WTC11 (cell line): ENCODE data around the gene CACNA2D4. TPM values are rescaled to one million over a fixed set of nuclear protein-coding genes. Genes with fewer than 3 reads are reported as not detected.

Source experiments
- ATAC-seq: fragments of 200-7000 bp; cut with Tn5 transposase; 2 replicates; pipeline ENCODE4 v1.10.0; 2021; ENCODE audit warnings: mild to moderate bottlenecking, moderate library complexity
- CTCF ChIA-PET: fragments of 300-600 bp; sonication (Branson Sonifier 250); formaldehyde crosslinking; loops from one replicate; lab custom pipeline; 2021; ENCODE audit warnings: antibody characterized with exemption; lab: Charles Lee
- POLR2A ChIA-PET: fragments of 350-600 bp; sonication (Branson Sonifier 250); formaldehyde crosslinking; loops from one replicate; lab custom pipeline; 2021; ENCODE audit warnings: antibody characterized with exemption; lab: Charles Lee
- DNase-seq: peaks from one replicate; pipeline ENCODE4 v3.0.0; 2021; ENCODE audit warnings: low spot score
- H3K27ac Mint-ChIP-seq: 2 replicates; pipeline ENCODE4 v1.8.0; 2021; ENCODE audit warnings: mixed read lengths
- H3K27me3 Mint-ChIP-seq: 2 replicates; pipeline ENCODE4 v1.8.0; 2021; ENCODE audit warnings: low read depth, mild to moderate bottlenecking, moderate library complexity, mixed read lengths
- H3K36me3 Mint-ChIP-seq: 2 replicates; pipeline ENCODE4 v1.8.0; 2021; ENCODE audit warnings: mixed read lengths
- H3K4me1 Mint-ChIP-seq: 2 replicates; pipeline ENCODE4 v1.8.0; 2022; ENCODE audit warnings: mixed read lengths
- H3K4me3 Mint-ChIP-seq: 2 replicates; pipeline ENCODE4 v1.8.0; 2021; ENCODE audit warnings: mild to moderate bottlenecking, moderate library complexity, mixed read lengths
- H3K9me3 Mint-ChIP-seq: 2 replicates; pipeline ENCODE4 v1.8.0; 2021; ENCODE audit warnings: mixed read lengths
- AFF4 ChIP-seq: sonication (generic); formaldehyde crosslinking; IDR thresholded peaks from 2 replicates; pipeline ENCODE4 v1.8.1; 2023; ENCODE audit warnings: mild to moderate bottlenecking, missing genetic modification reagents, borderline replicate concordance
- ELF4 ChIP-seq: sonication (generic); formaldehyde crosslinking; IDR thresholded peaks from 2 replicates; pipeline ENCODE4 v1.8.1; 2022; ENCODE audit warnings: low read depth, mild to moderate bottlenecking, moderate library complexity, missing genetic modification reagents
- FOXK1 ChIP-seq: sonication (generic); formaldehyde crosslinking; IDR thresholded peaks from 2 replicates; pipeline ENCODE4 v1.8.0; 2022; ENCODE audit warnings: mild to moderate bottlenecking, moderate library complexity, missing genetic modification reagents
- GRHL2 ChIP-seq: fragments of 250-450 bp; sonication (Bioruptor Pico); IDR thresholded peaks from 2 replicates; pipeline ENCODE4 v1.8.0; 2022; ENCODE audit warnings: mild to moderate bottlenecking, moderate library complexity; ENCODE audit not compliant: insufficient replicate concordance, severe bottlenecking
- HMGXB4 ChIP-seq: sonication (generic); formaldehyde crosslinking; IDR thresholded peaks from 2 replicates; pipeline ENCODE4 v1.8.1; 2023; ENCODE audit warnings: mild to moderate bottlenecking, moderate library complexity, missing genetic modification reagents
- JUN ChIP-seq: sonication (generic); formaldehyde crosslinking; IDR thresholded peaks from 2 replicates; pipeline ENCODE4 v1.8.0; 2023; ENCODE audit warnings: mild to moderate bottlenecking, missing genetic modification reagents
- MXD4 ChIP-seq: fragments of 250-450 bp; sonication (Bioruptor Pico); IDR thresholded peaks from 2 replicates; pipeline ENCODE4 v1.8.0; 2021; ENCODE audit warnings: mild to moderate bottlenecking, moderate library complexity, borderline replicate concordance
- RELA ChIP-seq: sonication (generic); formaldehyde crosslinking; IDR thresholded peaks from 2 replicates; pipeline ENCODE4 v1.8.1; 2022; ENCODE audit warnings: missing genetic modification reagents, mild to moderate bottlenecking, borderline replicate concordance
- TCF7 ChIP-seq: sonication (generic); formaldehyde crosslinking; IDR thresholded peaks from 2 replicates; pipeline ENCODE4 v1.8.0; 2022; ENCODE audit warnings: mild to moderate bottlenecking, low read depth, missing genetic modification reagents, moderate library complexity
- ZNF423 ChIP-seq: fragments of 250-450 bp; sonication (Bioruptor Pico); IDR thresholded peaks from 2 replicates; pipeline ENCODE4 v2.1.2; 2022; ENCODE audit warnings: mild to moderate bottlenecking, moderate library complexity
- ZNF512 ChIP-seq: sonication (generic); formaldehyde crosslinking; IDR thresholded peaks from 2 replicates; pipeline ENCODE4 v1.8.1; 2022; ENCODE audit warnings: missing genetic modification reagents, borderline replicate concordance
- ZNF532 ChIP-seq: fragments of 250-450 bp; sonication (Bioruptor Pico); IDR thresholded peaks from 2 replicates; pipeline ENCODE4 v1.9.0; 2021; ENCODE audit warnings: mild to moderate bottlenecking, borderline replicate concordance
- total RNA-seq: library from RNA; stranded (reverse); gene quantifications from 3 replicates; pipeline ENCODE4 v1.2.3, GENCODE V29; 2021
- TF ChIP-seq, protein P1 (sequence below): sonication (generic); formaldehyde crosslinking; IDR thresholded peaks from 2 replicates; pipeline ENCODE4 v1.8.1; 2022; ENCODE audit warnings: mild to moderate bottlenecking, moderate library complexity, missing genetic modification reagents
- TF ChIP-seq, protein P2 (sequence below): sonication (generic); formaldehyde crosslinking; IDR thresholded peaks from 2 replicates; pipeline ENCODE4 v1.8.0; 2022; ENCODE audit warnings: mild to moderate bottlenecking, missing genetic modification reagents
- TF ChIP-seq, protein P3 (sequence below): sonication (generic); formaldehyde crosslinking; conservative IDR thresholded peaks from 2 replicates; pipeline ENCODE4 v1.8.1; 2022; ENCODE audit warnings: mild to moderate bottlenecking, missing genetic modification reagents

CACNA2D4 gene
- total RNA-seq, 1 experiment from 2014 or later, result 0.04 TPM

DNA sequence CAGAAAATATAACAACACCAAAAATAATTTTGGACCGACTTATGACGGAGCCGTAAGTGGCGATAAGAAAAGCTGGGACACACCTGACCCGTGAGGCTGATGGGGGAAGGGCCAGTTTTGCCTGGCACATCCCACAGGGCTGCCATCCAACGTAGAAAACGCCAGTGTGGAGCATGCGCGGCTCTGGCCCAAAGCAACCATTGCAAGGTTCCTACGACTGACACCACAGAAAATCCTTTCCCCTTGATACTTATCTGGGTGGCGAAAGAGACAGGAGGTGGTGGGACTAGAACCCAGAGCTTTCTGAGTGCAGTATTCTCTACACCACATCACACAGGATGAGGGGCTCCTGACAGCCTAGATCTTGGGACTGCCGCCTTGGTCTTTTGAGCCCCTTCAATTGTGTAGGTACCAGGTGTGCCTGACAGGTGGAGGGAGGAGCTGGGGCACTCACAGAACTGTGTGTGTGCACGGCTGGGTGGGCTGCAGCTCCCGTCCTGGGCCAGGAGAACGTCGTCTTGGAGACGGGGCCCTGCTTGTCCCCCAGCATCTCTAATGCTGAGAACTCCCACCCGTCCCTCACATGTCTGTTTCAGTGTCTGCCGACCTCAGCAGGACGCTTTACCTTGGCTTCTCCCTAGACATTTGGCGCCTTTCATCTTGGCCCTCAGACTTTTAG is 17.4 kb upstream of the CACNA2D4 start (continued):
- no peak for TF ChIP-seq ZNF512
- TF ChIP-seq RELA (CRISPR knock-in tag), result no peak
- TF ChIP-seq TCF7, result no peak

DNA sequence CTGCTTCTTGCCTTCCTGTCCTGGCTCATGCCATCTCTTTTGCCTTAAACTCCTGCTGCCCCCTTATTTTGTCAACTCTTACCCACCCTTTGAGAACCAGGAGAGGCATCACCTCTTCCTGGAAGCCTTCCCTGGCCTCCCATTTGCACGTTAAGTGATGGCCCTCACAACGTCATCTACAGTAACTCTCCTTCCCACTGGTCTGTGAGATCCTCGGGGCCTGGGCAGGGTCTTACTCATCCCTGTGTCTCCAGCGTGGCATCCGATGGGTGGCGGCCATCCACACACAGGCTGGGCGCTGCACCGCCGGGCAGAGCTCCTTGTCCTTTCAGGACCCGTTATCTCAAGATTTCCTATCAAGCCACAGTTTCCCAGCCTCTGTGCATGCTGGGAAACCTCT is 16.8 kb upstream of the CACNA2D4 start:
- Mint-ChIP-seq H3K9me3 (no peaks in the 10 kb centered on the region), H3K27me3 (no peaks in the 10 kb centered on the region), H3K36me3 (no peaks in the 10 kb centered on the region), H3K4me3 (no peak overlapping the region), H3K4me1 (peaks cover 4% of the 10 kb centered on the region), H3K27ac (peak overlapping the region; percentile 47; the same call in 1 of the 2 replicates)
- POLR2A ChIA-PET, result no interaction called here
- ATAC-seq (no peak), DNase-seq (no peak)
- TF ChIP-seq ZNF423 (CRISPR knock-in tag) (no peak), JUN (CRISPR knock-in tag) (no peak), GRHL2 (no peak), ZNF532 (no peak), ELF4 (CRISPR knock-in tag) (no peak), HMGXB4 (CRISPR knock-in tag) (no peak), MXD4 (CRISPR knock-in tag) (no peak), AFF4 (no peak), FOXK1 (CRISPR knock-in tag) (no peak)
- TF ChIP-seq, protein P1, sequence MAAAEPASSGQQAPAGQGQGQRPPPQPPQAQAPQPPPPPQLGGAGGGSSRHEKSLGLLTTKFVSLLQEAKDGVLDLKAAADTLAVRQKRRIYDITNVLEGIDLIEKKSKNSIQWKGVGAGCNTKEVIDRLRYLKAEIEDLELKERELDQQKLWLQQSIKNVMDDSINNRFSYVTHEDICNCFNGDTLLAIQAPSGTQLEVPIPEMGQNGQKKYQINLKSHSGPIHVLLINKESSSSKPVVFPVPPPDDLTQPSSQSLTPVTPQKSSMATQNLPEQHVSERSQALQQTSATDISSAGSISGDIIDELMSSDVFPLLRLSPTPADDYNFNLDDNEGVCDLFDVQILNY (CRISPR knock-in tag), result no peak
- TF ChIP-seq, protein P2, sequence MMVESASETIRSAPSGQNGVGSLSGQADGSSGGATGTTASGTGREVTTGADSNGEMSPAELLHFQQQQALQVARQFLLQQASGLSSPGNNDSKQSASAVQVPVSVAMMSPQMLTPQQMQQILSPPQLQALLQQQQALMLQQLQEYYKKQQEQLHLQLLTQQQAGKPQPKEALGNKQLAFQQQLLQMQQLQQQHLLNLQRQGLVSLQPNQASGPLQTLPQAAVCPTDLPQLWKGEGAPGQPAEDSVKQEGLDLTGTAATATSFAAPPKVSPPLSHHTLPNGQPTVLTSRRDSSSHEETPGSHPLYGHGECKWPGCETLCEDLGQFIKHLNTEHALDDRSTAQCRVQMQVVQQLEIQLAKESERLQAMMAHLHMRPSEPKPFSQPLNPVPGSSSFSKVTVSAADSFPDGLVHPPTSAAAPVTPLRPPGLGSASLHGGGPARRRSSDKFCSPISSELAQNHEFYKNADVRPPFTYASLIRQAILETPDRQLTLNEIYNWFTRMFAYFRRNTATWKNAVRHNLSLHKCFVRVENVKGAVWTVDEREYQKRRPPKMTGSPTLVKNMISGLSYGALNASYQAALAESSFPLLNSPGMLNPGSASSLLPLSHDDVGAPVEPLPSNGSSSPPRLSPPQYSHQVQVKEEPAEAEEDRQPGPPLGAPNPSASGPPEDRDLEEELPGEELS, result no peak
- TF ChIP-seq, protein P3, sequence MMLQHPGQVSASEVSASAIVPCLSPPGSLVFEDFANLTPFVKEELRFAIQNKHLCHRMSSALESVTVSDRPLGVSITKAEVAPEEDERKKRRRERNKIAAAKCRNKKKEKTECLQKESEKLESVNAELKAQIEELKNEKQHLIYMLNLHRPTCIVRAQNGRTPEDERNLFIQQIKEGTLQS, result no peak
- CTCF ChIA-PET, result interaction anchor here (0.8 to 1.0 kb wide), 2 partner anchors 76 to 140 kb away, joined by 3 to 4 read pairs; no protein-coding TSS in a partner anchor
